MM.1S (cell line): ENCODE results near the gene RNF10.

Experiments
- DNase-seq: peaks from one replicate; pipeline ENCODE4 v3.0.0-alpha.2; 2015
- H2AFZ ChIP-seq: fragments of 300-600 bp; sonication (generic); 2 replicates; pipeline ENCODE4 v1.6.0; 2016; ENCODE audit warnings: antibody characterized with exemption, low read length
- H3F3A ChIP-seq: fragments of 300-600 bp; sonication (generic); 2 replicates; pipeline ENCODE4 v1.6.1; 2016; ENCODE audit warnings: mild to moderate bottlenecking, antibody characterized with exemption, low read length, moderate library complexity, mixed read lengths; ENCODE audit not compliant: insufficient read depth
- H3K27ac ChIP-seq: fragments of 300-600 bp; sonication (generic); 2 replicates; pipeline ENCODE4 v1.5.1; 2016; ENCODE audit warnings: mild to moderate bottlenecking, low read length
- H3K27me3 ChIP-seq: fragments of 300-600 bp; sonication (generic); replicated peaks from 2 replicates; pipeline ENCODE4 v1.6.0; 2016; ENCODE audit warnings: low read length; ENCODE audit not compliant: insufficient read depth
- H3K36me3 ChIP-seq: fragments of 300-600 bp; sonication (generic); replicated peaks from 2 replicates; pipeline ENCODE4 v1.6.1; 2016; ENCODE audit warnings: mild to moderate bottlenecking, low read length, mixed read lengths; ENCODE audit not compliant: insufficient read depth
- H3K4me1 ChIP-seq: fragments of 300-600 bp; sonication (generic); 2 replicates; pipeline ENCODE4 v1.6.1; 2016; ENCODE audit warnings: low read length, mixed read lengths
- H3K4me2 ChIP-seq: fragments of 300-600 bp; sonication (generic); 2 replicates; pipeline ENCODE4 v1.6.0; 2016; ENCODE audit warnings: low read depth, low read length
- H3K4me3 ChIP-seq: fragments of 300-600 bp; sonication (generic); 2 replicates; pipeline ENCODE4 v1.5.1; 2016; ENCODE audit warnings: low read length, mixed read lengths
- H3K79me2 ChIP-seq: fragments of 300-600 bp; sonication (generic); 2 replicates; pipeline ENCODE4 v1.6.1; 2016; ENCODE audit warnings: mixed run types, low read length, mixed read lengths
- H3K9ac ChIP-seq: fragments of 300-600 bp; sonication (generic); 2 replicates; pipeline ENCODE4 v1.6.1; 2016; ENCODE audit warnings: low read length, mixed read lengths
- H3K9me2 ChIP-seq: fragments of 300-600 bp; sonication (generic); replicated peaks from 2 replicates; pipeline ENCODE4 v1.6.1; 2016; ENCODE audit warnings: mild to moderate bottlenecking, low read length, mixed read lengths; ENCODE audit not compliant: insufficient read depth
- H3K9me3 ChIP-seq: fragments of 300-600 bp; sonication (generic); replicated peaks from 2 replicates; pipeline ENCODE4 v1.6.1; 2016; ENCODE audit warnings: mild to moderate bottlenecking, low read length, mixed read lengths; ENCODE audit not compliant: insufficient read depth
- H4K20me1 ChIP-seq: fragments of 300-600 bp; sonication (generic); 2 replicates; pipeline ENCODE4 v1.6.1; 2016; ENCODE audit warnings: mild to moderate bottlenecking, low read length, moderate library complexity, mixed read lengths; ENCODE audit not compliant: insufficient read depth
- EZH2 ChIP-seq: fragments of 300-600 bp; sonication (generic); optimal IDR thresholded peaks from 2 replicates; pipeline ENCODE3; 2017; ENCODE audit warnings: low read depth, mild to moderate bottlenecking, antibody characterized with exemption, low read length, mixed read lengths
- EZH2phosphoT487 ChIP-seq: fragments of 300-600 bp; sonication (generic); IDR thresholded peaks from 2 replicates; pipeline ENCODE4 v1.6.1; 2018; ENCODE audit warnings: antibody characterized with exemption, low read length
- TF ChIP-seq, protein P1 (sequence below): fragments of 300-600 bp; sonication (generic); IDR thresholded peaks from 2 replicates; pipeline ENCODE4 v1.5.1; 2016; ENCODE audit warnings: antibody characterized with exemption, low read length, mixed read lengths

The RNF10 gene

GRCh38 chr12:120537856-120538220 is 3.7 kb downstream of the RNF10 start:
- H4K20me1 ChIP-seq, result no peaks in the 10 kb centered on the region
- peak overlapping the region; percentile 83 for H3K4me3 ChIP-seq

GRCh38 chr12:120538281-120539156 is 4.4 kb downstream of the RNF10 start:
- H3K4me3 ChIP-seq, result peak overlapping the region; percentile 83

More at GRCh38 chr12:120537856-120538220, 3.7 kb downstream of the RNF10 start:
- peaks cover 11% of the 10 kb centered on the region for H3K4me1 ChIP-seq
- H3K4me2 ChIP-seq, result peak overlapping the region; percentile 88
- peaks cover 86% of the 10 kb centered on the region for H3K79me2 ChIP-seq
- no peaks in the 10 kb centered on the region for H3K9me3 ChIP-seq
- no peak for DNase-seq
- peak overlapping the region; percentile 60 for H3K9ac ChIP-seq
- H2AFZ ChIP-seq, result no peak overlapping the region
- H3K36me3 ChIP-seq, result no peaks in the 10 kb centered on the region
- H3K9me2 ChIP-seq, result no peaks in the 10 kb centered on the region
- H3F3A ChIP-seq, result peaks cover 52% of the 10 kb centered on the region
- no peaks in the 10 kb centered on the region for H3K27me3 ChIP-seq
- peak overlapping the region; percentile 92 for H3K27ac ChIP-seq
- TF ChIP-seq EZH2 (no peak), EZH2phosphoT487 (no peak)
- TF ChIP-seq, protein P1, sequence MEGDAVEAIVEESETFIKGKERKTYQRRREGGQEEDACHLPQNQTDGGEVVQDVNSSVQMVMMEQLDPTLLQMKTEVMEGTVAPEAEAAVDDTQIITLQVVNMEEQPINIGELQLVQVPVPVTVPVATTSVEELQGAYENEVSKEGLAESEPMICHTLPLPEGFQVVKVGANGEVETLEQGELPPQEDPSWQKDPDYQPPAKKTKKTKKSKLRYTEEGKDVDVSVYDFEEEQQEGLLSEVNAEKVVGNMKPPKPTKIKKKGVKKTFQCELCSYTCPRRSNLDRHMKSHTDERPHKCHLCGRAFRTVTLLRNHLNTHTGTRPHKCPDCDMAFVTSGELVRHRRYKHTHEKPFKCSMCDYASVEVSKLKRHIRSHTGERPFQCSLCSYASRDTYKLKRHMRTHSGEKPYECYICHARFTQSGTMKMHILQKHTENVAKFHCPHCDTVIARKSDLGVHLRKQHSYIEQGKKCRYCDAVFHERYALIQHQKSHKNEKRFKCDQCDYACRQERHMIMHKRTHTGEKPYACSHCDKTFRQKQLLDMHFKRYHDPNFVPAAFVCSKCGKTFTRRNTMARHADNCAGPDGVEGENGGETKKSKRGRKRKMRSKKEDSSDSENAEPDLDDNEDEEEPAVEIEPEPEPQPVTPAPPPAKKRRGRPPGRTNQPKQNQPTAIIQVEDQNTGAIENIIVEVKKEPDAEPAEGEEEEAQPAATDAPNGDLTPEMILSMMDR, result no peak

GRCh38 chr12:120539303-120539702 is 5.1 kb downstream of the RNF10 start:
- H3K9me2 ChIP-seq, result no peaks in the 10 kb centered on the region
- H3K4me1 ChIP-seq, result peaks cover 11% of the 10 kb centered on the region
- H3K27ac ChIP-seq, result peak overlapping the region; percentile 92
- H4K20me1 ChIP-seq, result no peaks in the 10 kb centered on the region
- peak overlapping the region; percentile 31; the same call in 1 of the 2 replicates for H3K4me3 ChIP-seq
- H3K9ac ChIP-seq, result peak overlapping the region; percentile 60
- H3K27me3 ChIP-seq, result no peaks in the 10 kb centered on the region
- no peak overlapping the region for H2AFZ ChIP-seq
- H3K9me3 ChIP-seq, result no peaks in the 10 kb centered on the region
- H3K36me3 ChIP-seq, result no peaks in the 10 kb centered on the region
- TF ChIP-seq EZH2, result no peak
- no peak for TF ChIP-seq EZH2phosphoT487
- TF ChIP-seq, protein P1, result no peak
- peaks cover 46% of the 10 kb centered on the region for H3F3A ChIP-seq
- peak overlapping the region; percentile 88 for H3K4me2 ChIP-seq
- peaks cover 99% of the 10 kb centered on the region for H3K79me2 ChIP-seq
- DNase-seq, result peak; percentile 81

More at GRCh38 chr12:120538281-120539156, 4.4 kb downstream of the RNF10 start:
- H3K79me2 ChIP-seq, result peaks cover 93% of the 10 kb centered on the region
- peak; percentile 68 for DNase-seq
- H3F3A ChIP-seq, result peaks cover 46% of the 10 kb centered on the region
- no peaks in the 10 kb centered on the region for H3K27me3 ChIP-seq
- H3K36me3 ChIP-seq, result no peaks in the 10 kb centered on the region
- H3K9me2 ChIP-seq, result no peaks in the 10 kb centered on the region
- no peaks in the 10 kb centered on the region for H4K20me1 ChIP-seq
- H3K9ac ChIP-seq, result peak overlapping the region; percentile 60
- no peak for TF ChIP-seq EZH2phosphoT487
- TF ChIP-seq, protein P1, result no peak
- no peak for TF ChIP-seq EZH2
- H2AFZ ChIP-seq, result no peak overlapping the region
- peak overlapping the region; percentile 92 for H3K27ac ChIP-seq
- H3K4me2 ChIP-seq, result peak overlapping the region; percentile 88
- no peaks in the 10 kb centered on the region for H3K9me3 ChIP-seq
- H3K4me1 ChIP-seq, result peaks cover 11% of the 10 kb centered on the region
